PFSK-1 (cell line): ENCODE measurements around the gene SMAD2.

Source experiments
- FOXP2 ChIP-seq: optimal IDR thresholded peaks from 2 replicates; pipeline ENCODE3; 2011; ENCODE audit warnings: borderline replicate concordance, control low read depth, inconsistent platforms; ENCODE audit not compliant: insufficient read depth; ENCODE audit errors: extremely low read length, extremely low read depth
- POLR2AphosphoS5 ChIP-seq: IDR thresholded peaks from 2 replicates; pipeline ENCODE4 v1.6.1; 2012; ENCODE audit warnings: low read depth, mild to moderate bottlenecking, control low read depth, low read length, moderate library complexity
- REST ChIP-seq, 2 experiments: IDR thresholded peaks; 2 replicates each; pipeline versions ENCODE4 v1.6.1 to v1.8.0; 2011 to 2012; ENCODE audit warnings: low read depth in 2 of 2, low read length in 2 of 2, control low read depth in 1 of 2, inconsistent platforms in 1 of 2, mild to moderate bottlenecking in 1 of 2, moderate library complexity in 1 of 2; ENCODE audit not compliant: insufficient read depth in 1 of 2
- SIN3A ChIP-seq: IDR thresholded peaks from 2 replicates; pipeline ENCODE4 v1.6.1; 2012; ENCODE audit warnings: mild to moderate bottlenecking, low read length, moderate library complexity, borderline replicate concordance; ENCODE audit not compliant: insufficient read depth
- TAF1 ChIP-seq: IDR thresholded peaks from 2 replicates; pipeline ENCODE4 v1.6.1; 2012; ENCODE audit warnings: low read length, control low read depth, borderline replicate concordance; ENCODE audit not compliant: insufficient read depth

- TF ChIP-seq POLR2AphosphoS5 (no peak), FOXP2 (no peak), REST (IDR thresholded peaks at IDR 0.05; ENCODE audit: insufficient read depth in 1 of 2, low read depth in 2 of 2, low read length in 2 of 2) (no peak), SIN3A (no peak), TAF1 (no peak)
Measured at GRCh38 chr18:47906408-47906807, 24.1 kb downstream of the SMAD2 start.
